Measurements from ENCODE around the gene CDK10. TPM values are rescaled to one million over a fixed set of nuclear protein-coding genes. Genes with fewer than 3 reads are reported as not detected.

The CDK10 gene
- total RNA-seq, 4 donors from 2014 or later: 32.6 to 93.6 (median 65.7) TPM

- Histone ChIP-seq H3K9me3 (no peaks in the 10 kb centered on the region), H3K27ac (peak overlapping the region in 1 of 4 donors; percentile 12), H3K4me3 (no peak overlapping the region), H3K36me3 (peaks cover 0 to 32% (median 0%) of the 10 kb centered on the region in 3 donors), H3K27me3 (no peaks in the 10 kb centered on the region), H3K4me1 (peaks cover 0 to 47% (median 7%) of the 10 kb centered on the region in 4 donors)
- no peak for DNase-seq (ENCODE audit: low spot score in 2 of 2)
- TF ChIP-seq EP300 (IDR thresholded peaks at IDR 0.05): no peak
- TF ChIP-seq CTCF (IDR thresholded peaks at IDR 0.05): no peak
- TF ChIP-seq POLR2A (IDR thresholded peaks at IDR 0.05): no peak
- WGBS, 2 donors: 78 to 79% methylated on average over 11 to 12 of the region's 14 CpGs
Measured at GRCh38 chr16:89706518-89707260, 20.2 kb downstream of the CDK10 start.

GRCh38 chr16:89707695-89708094, 21.2 kb downstream of the CDK10 start:
- DNase-seq (ENCODE audit: low spot score in 2 of 2): no peak
- Histone ChIP-seq H3K27me3 (peaks cover 0 to 8% of the 10 kb centered on the region in 2 donors), H3K9me3 (no peaks in the 10 kb centered on the region), H3K4me1 (peaks cover 0 to 50% (median 11%) of the 10 kb centered on the region in 4 donors), H3K27ac (no peak overlapping the region), H3K36me3 (peaks cover 0 to 32% (median 0%) of the 10 kb centered on the region in 3 donors), H3K4me3 (no peak overlapping the region)
- TF ChIP-seq POLR2A (IDR thresholded peaks at IDR 0.05): no peak
- TF ChIP-seq EP300 (IDR thresholded peaks at IDR 0.05): no peak
- no peak for TF ChIP-seq CTCF (IDR thresholded peaks at IDR 0.05)
- WGBS, 2 donors: 87 to 94% methylated on average over 3 to 8 of the region's 9 CpGs

GRCh38 chr16:89708481-89708931, 22.0 kb downstream of the CDK10 start:
- Histone ChIP-seq H3K4me3 (no peak overlapping the region), H3K9me3 (no peaks in the 10 kb centered on the region), H3K27me3 (peaks cover 0 to 8% of the 10 kb centered on the region in 2 donors), H3K27ac (no peak overlapping the region), H3K36me3 (peaks cover 0 to 32% (median 0%) of the 10 kb centered on the region in 3 donors), H3K4me1 (peaks cover 0 to 50% (median 11%) of the 10 kb centered on the region in 4 donors)
- TF ChIP-seq POLR2A (IDR thresholded peaks at IDR 0.05) (no peak), EP300 (IDR thresholded peaks at IDR 0.05) (no peak)
- no peak for DNase-seq (ENCODE audit: low spot score in 2 of 2)
- 89 to 94% methylated on average over 11 to 12 of the region's 19 CpGs for WGBS, 2 donors

- TF ChIP-seq EP300 (IDR thresholded peaks at IDR 0.05): no peak
- TF ChIP-seq POLR2A (IDR thresholded peaks at IDR 0.05): no peak
- TF ChIP-seq CTCF (IDR thresholded peaks at IDR 0.05): no peak
- peaks cover 0 to 8% of the 10 kb centered on the region in 2 donors for H3K27me3 ChIP-seq
- 86 to 90% methylated on average over 10 of the region's 10 CpGs for WGBS, 2 donors
- peaks cover 0 to 32% (median 0%) of the 10 kb centered on the region in 3 donors for H3K36me3 ChIP-seq
- H3K27ac ChIP-seq: peak overlapping the region in 3 of 4 donors; percentile 34 to 76 (median 50)
- H3K9me3 ChIP-seq: no peaks in the 10 kb centered on the region
- DNase-seq (ENCODE audit: low spot score in 2 of 2): no peak
- peaks cover 0 to 50% (median 11%) of the 10 kb centered on the region in 4 donors for H3K4me1 ChIP-seq
- no peak overlapping the region for H3K4me3 ChIP-seq
Measured at GRCh38 chr16:89709166-89709565, 22.7 kb downstream of the CDK10 start.

GRCh38 chr16:89709716-89710432, 23.4 kb downstream of the CDK10 start:
- H3K27me3 ChIP-seq: peaks cover 0 to 8% of the 10 kb centered on the region in 2 donors
- peaks cover 0 to 50% (median 11%) of the 10 kb centered on the region in 4 donors for H3K4me1 ChIP-seq
- H3K27ac ChIP-seq: peak overlapping the region; percentile 40 to 76 (median 46)
- TF ChIP-seq EP300 (IDR thresholded peaks at IDR 0.05) (peak in 1 of 2 donors; percentile 18), CTCF (IDR thresholded peaks at IDR 0.05) (no peak)
- whole genome bisulfite sequencing, 2 donors: 46 to 57% methylated on average over 17 to 19 of the region's 19 CpGs
- peaks cover 0 to 39% (median 0%) of the 10 kb centered on the region in 3 donors for H3K36me3 ChIP-seq
- DNase-seq (ENCODE audit: low spot score in 2 of 2): no peak
- H3K9me3 ChIP-seq: no peaks in the 10 kb centered on the region
- H3K4me3 ChIP-seq: no peak overlapping the region

Data from tibial nerve (tissue), 4 donors.